Fibroblast of lung (primary cell): ENCODE results near the gene SMIM10L1.

Experiments
- EZH2 ChIP-seq: IDR thresholded peaks from 2 replicates; pipeline ENCODE4 v1.5.1; 2012; ENCODE audit warnings: low read length, control low read depth, mild to moderate bottlenecking; ENCODE audit errors: missing control alignments
- TF ChIP-seq, protein P1 (sequence below), 2 donors: IDR thresholded peaks in 1 of 2; conservative IDR thresholded peaks in 1 of 2; 1 replicate in 1 of 2; 2 replicates in 1 of 2; pipeline ENCODE4 v1.5.1; 2011 to 2012; ENCODE audit warnings: low read length in 2 of 2, control low read depth in 1 of 2, inconsistent platforms in 1 of 2, low read depth in 1 of 2, mild to moderate bottlenecking in 1 of 2

DNA sequence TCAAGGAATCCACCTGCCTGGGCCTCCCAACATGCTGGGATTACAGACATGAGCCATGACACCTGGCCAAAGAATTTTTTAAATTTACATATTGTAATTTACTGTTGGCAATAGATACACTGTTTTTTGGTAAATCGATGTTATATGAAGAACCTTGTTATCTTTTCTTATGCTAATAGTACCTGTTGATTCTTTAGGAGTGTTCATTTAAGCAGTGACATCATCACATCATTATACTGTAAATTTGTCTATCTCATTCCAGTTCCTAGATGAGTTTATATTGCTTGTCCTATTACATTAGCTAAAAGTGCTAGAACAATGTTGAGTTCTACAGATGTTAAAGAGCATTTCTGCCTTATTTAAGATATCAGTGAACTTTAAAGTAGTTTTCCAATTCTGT lies 23.6 kb upstream of the SMIM10L1 start:
- TF ChIP-seq, protein P1, sequence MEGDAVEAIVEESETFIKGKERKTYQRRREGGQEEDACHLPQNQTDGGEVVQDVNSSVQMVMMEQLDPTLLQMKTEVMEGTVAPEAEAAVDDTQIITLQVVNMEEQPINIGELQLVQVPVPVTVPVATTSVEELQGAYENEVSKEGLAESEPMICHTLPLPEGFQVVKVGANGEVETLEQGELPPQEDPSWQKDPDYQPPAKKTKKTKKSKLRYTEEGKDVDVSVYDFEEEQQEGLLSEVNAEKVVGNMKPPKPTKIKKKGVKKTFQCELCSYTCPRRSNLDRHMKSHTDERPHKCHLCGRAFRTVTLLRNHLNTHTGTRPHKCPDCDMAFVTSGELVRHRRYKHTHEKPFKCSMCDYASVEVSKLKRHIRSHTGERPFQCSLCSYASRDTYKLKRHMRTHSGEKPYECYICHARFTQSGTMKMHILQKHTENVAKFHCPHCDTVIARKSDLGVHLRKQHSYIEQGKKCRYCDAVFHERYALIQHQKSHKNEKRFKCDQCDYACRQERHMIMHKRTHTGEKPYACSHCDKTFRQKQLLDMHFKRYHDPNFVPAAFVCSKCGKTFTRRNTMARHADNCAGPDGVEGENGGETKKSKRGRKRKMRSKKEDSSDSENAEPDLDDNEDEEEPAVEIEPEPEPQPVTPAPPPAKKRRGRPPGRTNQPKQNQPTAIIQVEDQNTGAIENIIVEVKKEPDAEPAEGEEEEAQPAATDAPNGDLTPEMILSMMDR (conservative IDR thresholded peaks at IDR 0.05 in 1 of 2, IDR thresholded peaks at IDR 0.05 in 1 of 2; ENCODE audit: low read depth in 1 of 2, low read length in 2 of 2) = no peak
- no peak for TF ChIP-seq EZH2
